NCI-H446 treated with DMSO at 0.1 percent for 48 hours (cell line): ENCODE results near the gene AHNAK.
"Not testable (repeated sequence)": the region's sequence is repeated elsewhere in the genome, so short reads cannot be mapped to it uniquely, and the experiment has no call there.

Experiments
- DNase-seq: peaks from one replicate; lab custom pipeline; 2025; lab: John Stamatoyannopoulos, UW

AHNAK gene

GRCh38 chr11:62573592-62574362, 27.2 kb upstream of the AHNAK start, which contains the start of gene EEF1G:
EEF1G (minus strand) TSS chr11:62573891; CDS start chr11:62573842, 49 bp downstream.
- peak; percentile 100 for DNase-seq

GRCh38 chr11:62573006-62573591, 26.5 kb upstream of the AHNAK start:
- no peak for DNase-seq

GRCh38 chr11:62572431-62572830, 25.8 kb upstream of the AHNAK start:
- no peak for DNase-seq

- DNase-seq = not testable (repeated sequence)
Observed at GRCh38 chr11:62571493-62571892, 24.9 kb upstream of the AHNAK start.

GRCh38 chr11:62570903-62571302, 24.3 kb upstream of the AHNAK start:
- DNase-seq = not testable (repeated sequence)

GRCh38 chr11:62569611-62570010, 23.0 kb upstream of the AHNAK start:
- DNase-seq = no peak

DNA sequence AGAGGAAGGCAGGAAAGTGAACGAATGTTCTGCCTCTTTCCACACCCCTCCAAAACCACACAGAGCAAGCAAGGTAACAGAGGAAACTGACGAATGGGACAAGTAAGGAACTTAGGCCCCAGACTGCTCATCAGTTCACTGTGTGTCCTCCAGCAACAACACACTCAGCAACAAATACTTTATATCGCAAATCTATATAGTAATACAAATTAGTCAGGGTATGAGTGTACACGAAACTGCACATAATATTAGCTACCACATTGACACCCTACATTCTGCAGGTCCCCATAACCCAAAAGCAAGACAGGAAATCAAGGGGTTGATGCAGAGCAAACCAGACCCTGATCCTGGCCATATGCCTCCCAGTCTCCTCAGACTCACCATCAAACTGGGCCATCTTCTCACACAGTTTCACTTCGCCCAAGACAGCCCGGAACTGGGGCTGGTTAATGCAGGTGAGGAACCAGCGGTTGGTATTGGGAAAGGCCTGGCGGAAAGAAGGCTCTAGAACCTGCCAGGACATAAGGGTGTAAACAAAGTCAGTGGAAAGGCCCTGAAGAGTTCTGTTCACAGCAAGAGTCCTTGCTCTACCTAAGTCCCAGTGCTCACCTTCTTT, 20.5 kb upstream of the AHNAK start:
- DNase-seq = no peak

DNA sequence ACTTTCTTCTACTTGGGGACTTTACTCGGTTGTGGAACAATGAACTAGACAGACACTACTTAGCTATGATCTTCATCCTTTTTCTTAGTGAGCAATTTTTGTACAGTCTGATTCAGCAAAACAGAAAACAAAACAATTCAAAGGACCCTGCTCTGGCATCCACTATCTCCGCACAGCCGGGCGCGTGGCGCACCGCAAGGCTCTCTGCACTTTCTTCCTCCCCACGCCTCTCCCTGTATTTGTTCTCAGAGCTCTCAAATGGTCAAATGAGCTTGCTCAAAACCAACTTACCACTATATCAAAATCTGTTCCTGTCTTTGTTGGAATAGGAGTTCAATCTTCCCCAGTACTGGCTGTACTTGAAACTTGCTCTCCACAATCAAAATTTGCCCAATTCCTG, 19.6 kb upstream of the AHNAK start:
- no peak for DNase-seq

DNA sequence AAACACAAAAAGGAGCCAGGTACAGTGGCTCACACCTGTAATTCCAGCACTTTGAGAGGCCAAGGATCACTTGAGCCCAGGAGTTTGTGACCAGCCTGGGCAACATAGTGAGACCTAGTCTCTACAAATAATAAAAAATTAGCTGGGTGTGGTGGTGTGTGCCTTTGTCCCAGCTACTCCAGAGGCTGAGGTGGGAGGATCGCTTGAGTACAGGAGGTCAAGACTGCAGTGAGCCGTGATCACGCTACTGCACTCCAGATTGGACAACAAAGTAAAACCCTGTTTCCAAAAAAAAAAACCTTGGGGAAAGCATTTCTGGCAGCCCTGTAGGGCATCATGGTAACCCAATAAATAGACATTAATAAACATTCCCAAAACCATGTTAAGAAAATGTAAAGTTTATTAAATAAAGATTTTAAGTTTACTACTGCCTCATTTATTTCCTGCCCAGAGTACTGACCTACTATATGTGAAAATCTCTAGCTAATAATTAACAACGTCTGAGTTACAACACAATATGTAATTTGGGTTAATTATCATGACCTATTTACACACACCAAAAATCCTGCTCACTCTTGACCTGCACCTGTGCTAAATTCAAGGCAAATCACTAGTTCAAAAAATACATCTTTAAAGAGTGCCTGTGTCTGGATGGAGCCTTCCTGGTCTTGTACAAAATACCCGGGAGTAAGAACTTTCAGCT, 18.6 kb upstream of the AHNAK start:
- no peak for DNase-seq

DNA sequence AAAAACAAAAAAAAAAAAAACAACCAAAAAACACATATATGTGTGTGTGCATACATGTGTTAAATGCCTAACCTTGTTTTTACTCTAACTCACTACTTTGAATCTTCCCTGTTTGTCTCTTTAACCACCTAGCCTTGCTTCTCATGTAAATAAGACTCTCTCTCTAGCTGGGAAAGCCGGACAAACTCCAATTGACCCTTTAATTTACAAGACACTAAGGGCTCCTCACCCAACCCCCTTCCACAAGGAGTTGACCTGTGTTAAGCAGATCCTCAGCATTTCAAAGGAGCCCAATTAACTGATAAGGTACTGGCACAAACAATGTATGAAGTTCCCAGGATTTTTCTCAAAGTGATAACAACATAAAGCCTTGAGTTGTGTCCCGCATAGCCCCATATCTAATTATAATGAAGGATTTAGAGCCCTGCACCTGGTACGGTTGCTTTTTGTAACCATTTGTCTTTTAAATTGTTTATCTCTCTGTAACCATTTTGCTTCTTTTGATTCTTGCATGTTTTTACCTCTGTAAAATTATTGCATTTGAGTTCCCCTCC, 15.1 kb upstream of the AHNAK start:
- not testable (repeated sequence) for DNase-seq

GRCh38 chr11:62560566-62561103, 14.0 kb upstream of the AHNAK start:
- no peak for DNase-seq

DNA sequence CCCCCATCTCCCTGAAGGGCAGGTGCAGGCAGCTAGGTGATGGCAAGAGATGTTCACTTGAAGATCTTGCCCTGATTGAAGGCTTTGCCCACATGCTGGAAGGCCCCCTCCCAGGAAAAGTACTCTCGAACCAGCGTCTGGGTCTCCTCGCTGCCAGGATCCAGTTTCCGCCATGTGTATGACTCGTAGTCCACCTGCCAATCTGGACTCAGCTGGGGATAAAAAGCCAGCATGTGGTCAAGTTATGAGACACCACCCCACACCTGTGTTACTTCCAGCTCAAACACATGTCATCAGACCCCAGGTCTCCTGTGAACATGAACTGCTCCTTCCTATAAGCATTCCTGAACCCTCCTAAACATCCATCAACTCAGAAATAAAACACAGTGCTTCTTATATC, 13.0 kb upstream of the AHNAK start:
- DNase-seq = not testable (repeated sequence)

DNA sequence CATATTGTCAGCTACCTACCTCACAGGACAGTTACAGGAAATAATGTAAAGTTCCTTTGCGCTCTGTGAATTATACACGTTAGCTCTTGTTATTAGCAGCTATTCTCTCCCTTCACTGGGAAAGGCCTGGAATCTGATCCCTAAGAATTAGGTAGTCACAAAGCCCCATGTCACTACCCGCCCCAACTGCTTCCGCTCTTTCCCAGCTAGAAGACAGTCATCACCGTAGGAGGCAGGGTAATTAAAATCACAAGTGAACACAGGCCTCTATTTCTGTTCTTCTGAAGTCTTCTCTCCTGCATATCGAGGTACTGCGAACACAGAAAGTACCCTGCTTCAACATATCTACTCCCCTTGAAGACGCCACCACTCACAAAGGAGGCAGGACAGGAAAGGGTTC, 12.6 kb upstream of the AHNAK start:
- no peak for DNase-seq

- no peak for DNase-seq
Observed at GRCh38 chr11:62558669-62559068, 12.1 kb upstream of the AHNAK start.

GRCh38 chr11:62556875-62557631, 10.4 kb upstream of the AHNAK start:
- no peak for DNase-seq

DNA sequence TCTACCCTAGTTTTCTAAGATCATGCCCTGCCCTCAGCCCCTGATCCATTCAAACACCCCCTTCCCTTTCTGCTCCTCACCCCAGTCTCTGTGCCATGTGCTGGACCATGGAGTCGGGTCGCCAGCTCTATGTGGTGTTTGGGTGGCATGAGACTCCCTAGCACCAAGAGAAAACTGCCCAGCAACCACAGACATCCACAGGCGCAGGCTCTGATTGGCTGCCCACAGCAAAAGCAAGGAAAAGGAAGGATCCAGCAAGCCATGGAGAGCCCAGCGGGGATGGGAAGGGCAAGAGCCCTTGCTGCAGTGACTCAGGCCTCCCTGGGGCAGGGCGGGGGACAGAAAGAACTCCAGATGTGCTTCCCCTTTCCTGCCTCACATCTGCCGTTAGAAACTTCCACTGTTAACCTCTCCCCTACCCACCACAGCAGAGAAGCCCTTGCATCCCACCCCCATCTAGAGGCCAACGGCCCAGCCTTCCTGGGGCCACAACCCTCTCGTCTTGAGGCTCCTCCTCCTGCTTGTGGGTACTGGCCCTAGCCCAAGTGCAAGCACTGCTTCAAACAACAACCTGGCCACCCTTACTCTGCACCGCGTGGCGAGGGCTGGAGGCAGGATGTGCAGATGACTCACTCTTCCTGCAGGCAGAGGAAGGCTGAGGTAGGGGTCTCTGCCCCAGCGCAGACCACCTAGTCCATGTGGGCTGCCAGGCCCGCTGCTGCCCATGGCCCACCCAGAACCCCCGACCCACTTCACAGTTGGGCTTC, 9.7 kb upstream of the AHNAK start:
- peak; percentile 51 for DNase-seq

GRCh38 chr11:62555464-62556107, 9.0 kb upstream of the AHNAK start:
- no peak for DNase-seq

GRCh38 chr11:62554387-62555167, 8.0 kb upstream of the AHNAK start:
- no peak for DNase-seq

DNA sequence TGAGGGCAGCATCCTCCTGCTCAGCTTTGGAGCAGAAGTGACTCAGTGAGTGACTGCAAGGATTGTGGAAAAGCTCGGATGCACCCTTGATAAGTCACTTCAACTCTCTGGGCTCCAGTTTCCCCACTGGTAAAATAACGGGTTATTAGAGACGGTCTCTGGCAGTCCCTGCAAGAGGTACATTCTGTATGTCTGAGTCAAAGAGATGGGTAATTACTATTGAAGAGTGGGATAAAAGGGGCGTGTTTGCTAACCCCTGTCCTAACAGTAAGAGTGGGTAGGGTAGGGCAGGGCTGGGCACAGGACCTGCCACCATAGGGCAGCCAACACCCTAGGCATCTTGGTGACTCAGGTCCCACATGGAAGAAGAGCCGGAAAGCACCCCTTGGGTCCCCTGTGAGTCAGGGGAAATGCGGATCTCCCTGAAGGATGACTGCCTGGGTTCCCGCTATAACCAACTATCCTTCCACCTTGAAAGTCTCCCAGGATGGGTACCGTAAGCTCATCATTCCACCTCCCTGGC, 7.3 kb upstream of the AHNAK start:
- no peak for DNase-seq
